ENCODE data around the gene LRRC52. TPM values are rescaled to one million over a fixed set of nuclear protein-coding genes. Genes with fewer than 3 reads are reported as not detected.
A peak's percentile ranks its signal among the peaks of the same experiment; 100 is the strongest.

The LRRC52 gene
- total RNA-seq, 1 experiment from 2014 or later = not detected

DNA sequence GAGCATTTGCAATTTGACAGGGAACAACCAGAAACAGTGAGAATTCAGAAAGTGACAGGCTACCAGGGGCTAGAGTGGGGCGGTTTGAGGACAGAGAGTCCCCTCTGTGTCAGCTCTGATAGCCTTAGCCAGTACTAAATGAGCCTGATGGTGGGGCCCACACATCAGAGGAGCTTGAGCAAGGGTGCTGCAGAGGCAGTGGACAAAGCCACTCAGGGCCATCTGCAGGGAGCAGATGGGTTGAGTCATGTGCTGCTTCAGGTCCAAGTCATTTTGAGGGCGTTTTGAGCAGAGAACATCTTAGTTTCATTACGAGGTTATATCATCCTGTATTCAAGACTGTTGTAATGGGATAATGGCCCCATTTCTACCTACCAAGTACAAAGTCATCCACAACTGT, 7.7 kb downstream of the LRRC52 start:
- ChIA-PET CTCF (interaction anchor here (0.6 kb wide), 1 partner anchor 36 kb away, joined by 3 read pairs; no protein-coding TSS in a partner anchor), POLR2A (no interaction called here)
- Mint-ChIP-seq H3K27ac (ENCODE audit: low read depth, unreplicated experiment) (no peak overlapping the region), H3K9me3 (ENCODE audit: unreplicated experiment) (no peaks in the 10 kb centered on the region), H3K36me3 (ENCODE audit: insufficient read depth, unreplicated experiment) (no peaks in the 10 kb centered on the region), H3K4me1 (ENCODE audit: insufficient read depth, unreplicated experiment) (no peaks in the 10 kb centered on the region), H3K27me3 (ENCODE audit: insufficient read depth, unreplicated experiment) (peaks cover 73% of the 10 kb centered on the region), H3K4me3 (ENCODE audit: unreplicated experiment) (no peak overlapping the region)
- TF ChIP-seq, protein P1, sequence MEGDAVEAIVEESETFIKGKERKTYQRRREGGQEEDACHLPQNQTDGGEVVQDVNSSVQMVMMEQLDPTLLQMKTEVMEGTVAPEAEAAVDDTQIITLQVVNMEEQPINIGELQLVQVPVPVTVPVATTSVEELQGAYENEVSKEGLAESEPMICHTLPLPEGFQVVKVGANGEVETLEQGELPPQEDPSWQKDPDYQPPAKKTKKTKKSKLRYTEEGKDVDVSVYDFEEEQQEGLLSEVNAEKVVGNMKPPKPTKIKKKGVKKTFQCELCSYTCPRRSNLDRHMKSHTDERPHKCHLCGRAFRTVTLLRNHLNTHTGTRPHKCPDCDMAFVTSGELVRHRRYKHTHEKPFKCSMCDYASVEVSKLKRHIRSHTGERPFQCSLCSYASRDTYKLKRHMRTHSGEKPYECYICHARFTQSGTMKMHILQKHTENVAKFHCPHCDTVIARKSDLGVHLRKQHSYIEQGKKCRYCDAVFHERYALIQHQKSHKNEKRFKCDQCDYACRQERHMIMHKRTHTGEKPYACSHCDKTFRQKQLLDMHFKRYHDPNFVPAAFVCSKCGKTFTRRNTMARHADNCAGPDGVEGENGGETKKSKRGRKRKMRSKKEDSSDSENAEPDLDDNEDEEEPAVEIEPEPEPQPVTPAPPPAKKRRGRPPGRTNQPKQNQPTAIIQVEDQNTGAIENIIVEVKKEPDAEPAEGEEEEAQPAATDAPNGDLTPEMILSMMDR (IDR thresholded peaks at IDR 0.05; ENCODE audit: unreplicated experiment) = no peak
- BruUV-seq (replicated peaks) = no TSS peak
- intact Hi-C loops (cut with micrococcal nuclease) = no loop called here
- DNase-seq (ENCODE audit: unreplicated experiment) = no peak

DNA sequence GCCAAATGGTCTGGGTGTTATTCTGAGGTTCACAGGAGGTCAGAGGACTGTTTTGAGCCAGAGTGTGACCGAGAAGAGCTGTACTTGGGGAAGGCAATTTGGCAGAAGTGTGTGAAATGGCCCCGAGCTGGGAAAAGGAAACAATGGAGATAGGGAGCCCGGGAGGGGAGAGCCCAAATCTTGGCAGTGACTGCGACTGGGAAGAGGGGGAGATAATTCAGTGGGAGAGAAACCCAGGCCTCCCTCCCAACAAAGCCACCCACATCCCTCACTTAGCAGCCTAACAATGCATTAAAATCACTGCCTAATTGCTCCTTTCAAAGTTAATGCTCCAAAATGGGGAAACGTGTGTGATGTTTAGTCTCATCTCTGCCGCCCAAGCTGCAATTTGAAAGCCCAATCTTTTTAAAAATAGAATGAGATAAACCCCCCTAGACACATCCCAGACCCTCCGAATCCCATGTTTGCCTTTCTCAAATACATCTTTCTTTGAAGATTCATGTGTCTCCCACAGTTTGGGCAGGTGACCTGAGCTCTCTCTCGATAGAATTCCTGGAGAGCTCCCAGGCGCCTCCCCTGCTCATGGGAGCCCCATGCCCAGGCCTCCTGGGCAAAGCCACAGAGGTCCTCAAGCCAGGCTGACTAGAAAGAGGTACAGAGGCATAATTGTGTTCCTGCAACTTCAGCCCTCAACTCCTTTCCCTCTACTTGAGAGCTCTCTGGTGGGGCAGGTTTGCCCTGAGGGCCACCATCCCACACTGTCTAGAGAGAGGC, 17.3 kb downstream of the LRRC52 start:
- no peak overlapping the region for H3K4me3 Mint-ChIP-seq (ENCODE audit: unreplicated experiment)
- H3K27me3 Mint-ChIP-seq (ENCODE audit: insufficient read depth, unreplicated experiment) = peaks cover 30% of the 10 kb centered on the region
- DNase-seq (ENCODE audit: unreplicated experiment) = no peak
- ChIA-PET CTCF (interaction anchor here (0.7 to 2.9 kb wide), 11 partner anchors 14 to 521 kb away, joined by 3 to 9 read pairs (median 3); no protein-coding TSS in a partner anchor), POLR2A (interaction anchor here (0.6 kb wide), 1 partner anchor 19 kb away, joined by 4 read pairs; no protein-coding TSS in a partner anchor)
- H3K4me1 Mint-ChIP-seq (ENCODE audit: insufficient read depth, unreplicated experiment) = no peaks in the 10 kb centered on the region
- no TSS peak for BruUV-seq (replicated peaks)
- H3K27ac Mint-ChIP-seq (ENCODE audit: low read depth, unreplicated experiment) = no peak overlapping the region
- TF ChIP-seq, protein P1 (IDR thresholded peaks at IDR 0.05; ENCODE audit: unreplicated experiment) = no peak
- H3K36me3 Mint-ChIP-seq (ENCODE audit: insufficient read depth, unreplicated experiment) = no peaks in the 10 kb centered on the region
- H3K9me3 Mint-ChIP-seq (ENCODE audit: unreplicated experiment) = no peaks in the 10 kb centered on the region
- intact Hi-C loops (cut with micrococcal nuclease) = no loop called here

DNA sequence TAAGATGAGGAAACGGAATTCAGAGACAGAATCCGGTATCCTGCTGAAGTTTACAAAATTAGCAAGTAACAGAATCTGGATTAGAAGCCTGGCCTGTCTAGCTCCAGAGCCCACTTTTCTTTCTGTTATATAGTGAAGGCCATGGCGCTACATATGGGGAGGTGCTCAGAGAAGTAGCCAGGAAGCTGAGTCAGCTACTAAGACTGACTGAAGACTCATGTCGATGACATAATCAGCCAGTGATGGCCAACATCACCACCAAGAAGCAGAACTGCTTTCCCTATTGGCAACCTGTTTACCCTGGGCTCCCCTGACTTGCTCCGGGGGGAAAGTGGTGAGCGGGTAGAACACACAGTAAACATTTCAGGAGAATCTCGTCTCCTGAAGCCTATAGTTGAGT, 18.8 kb downstream of the LRRC52 start:
- intact Hi-C loops (cut with micrococcal nuclease) = no loop called here
- CTCF ChIA-PET = interaction anchor here (0.6 to 2.9 kb wide), 4 partner anchors 16 to 1660 kb away, joined by 3 to 9 read pairs (median 4); no protein-coding TSS in a partner anchor
- H3K4me3 Mint-ChIP-seq (ENCODE audit: unreplicated experiment) = no peak overlapping the region
- peaks cover 44% of the 10 kb centered on the region for H3K27me3 Mint-ChIP-seq (ENCODE audit: insufficient read depth, unreplicated experiment)
- no peaks in the 10 kb centered on the region for H3K4me1 Mint-ChIP-seq (ENCODE audit: insufficient read depth, unreplicated experiment)
- no peaks in the 10 kb centered on the region for H3K9me3 Mint-ChIP-seq (ENCODE audit: unreplicated experiment)
- BruUV-seq (replicated peaks) = no TSS peak
- H3K36me3 Mint-ChIP-seq (ENCODE audit: insufficient read depth, unreplicated experiment) = no peaks in the 10 kb centered on the region
- TF ChIP-seq, protein P1 (IDR thresholded peaks at IDR 0.05; ENCODE audit: unreplicated experiment) = no peak
- peak; percentile 39 for DNase-seq (ENCODE audit: unreplicated experiment)
- no peak overlapping the region for H3K27ac Mint-ChIP-seq (ENCODE audit: low read depth, unreplicated experiment)
- POLR2A ChIA-PET = no interaction called here

- TF ChIP-seq, protein P1 (IDR thresholded peaks at IDR 0.05; ENCODE audit: unreplicated experiment) = no peak
- POLR2A ChIA-PET = no interaction called here
- H3K9me3 Mint-ChIP-seq (ENCODE audit: unreplicated experiment) = no peaks in the 10 kb centered on the region
- H3K4me3 Mint-ChIP-seq (ENCODE audit: unreplicated experiment) = no peak overlapping the region
- H3K36me3 Mint-ChIP-seq (ENCODE audit: insufficient read depth, unreplicated experiment) = no peaks in the 10 kb centered on the region
- H3K27ac Mint-ChIP-seq (ENCODE audit: low read depth, unreplicated experiment) = no peak overlapping the region
- H3K27me3 Mint-ChIP-seq (ENCODE audit: insufficient read depth, unreplicated experiment) = peaks cover 42% of the 10 kb centered on the region
- H3K4me1 Mint-ChIP-seq (ENCODE audit: insufficient read depth, unreplicated experiment) = no peaks in the 10 kb centered on the region
- no TSS peak for BruUV-seq (replicated peaks)
- DNase-seq (ENCODE audit: unreplicated experiment) = no peak
- intact Hi-C loops (cut with micrococcal nuclease) = no loop called here
- CTCF ChIA-PET = no interaction called here
Observed at GRCh38 chr1:165563551-165563950, 19.8 kb downstream of the LRRC52 start.

Measured in MCF 10A (cell line).